Spleen (tissue), 7 donors: ENCODE data around the gene ZNF500.
A peak's percentile ranks its signal among the peaks of the same experiment; 100 is the strongest.

ENCODE experiments used
- POLR2A ChIP-seq, 3 donors: fragments of 450-650 bp; IDR thresholded peaks; one replicate each; pipeline ENCODE4 v1.5.1; 2017; ENCODE audit warnings: antibody characterized with exemption in 3 of 3, mild to moderate bottlenecking in 1 of 3
- POLR2AphosphoS5 ChIP-seq, 3 donors: sonication (generic); formaldehyde crosslinking; IDR thresholded peaks; one replicate each; pipeline ENCODE4 v1.5.1; 2017; ENCODE audit warnings: antibody characterized with exemption in 3 of 3
- TF ChIP-seq, protein P1 (sequence below), 11 experiments: fragments of 200-600 bp in 7 of 11; fragments of 450-650 bp in 4 of 11; sonication (generic) in 4 of 11; IDR thresholded peaks in 8 of 11; conservative IDR thresholded peaks in 3 of 11; 1 replicate in 7 of 11; 2 replicates in 4 of 11; pipeline versions ENCODE4 v1.4.0 to v1.8.0; 2016 to 2021; ENCODE audit warnings: antibody characterized with exemption in 11 of 11, inconsistent platforms in 4 of 11, mild to moderate bottlenecking in 1 of 11
- donor health status: DM: no; HTN: no; CAD: no; lungs with moderate emphysema.
- donor health status: DM: no; HTN: no; CAD: no.
- donor health status: DM: no; HTN: no; CAD: no.

DNA sequence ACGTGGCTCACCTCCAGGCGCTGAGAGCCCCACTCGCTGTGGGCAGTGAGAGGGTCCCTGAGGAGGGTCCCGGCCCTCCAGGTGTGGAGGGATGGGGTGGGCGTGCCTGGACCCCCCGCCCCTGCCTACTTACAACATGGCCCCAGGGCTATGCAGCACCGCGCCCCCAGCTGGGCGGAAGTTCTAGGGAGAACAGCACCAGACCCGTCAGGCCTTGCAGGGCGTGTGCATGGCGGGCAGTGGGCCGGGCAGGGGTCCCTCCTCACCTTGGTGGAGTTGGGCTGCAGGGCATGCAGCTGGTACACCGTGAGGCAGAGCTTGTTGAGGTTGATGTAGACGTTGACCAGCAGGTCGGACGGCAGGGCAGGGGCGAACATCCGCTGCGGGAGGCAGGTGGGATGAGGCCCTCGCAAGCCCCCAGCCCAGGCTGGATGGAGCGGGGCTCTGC is 30.9 kb upstream of the ZNF500 start:
- TF ChIP-seq POLR2AphosphoS5 (IDR thresholded peaks at IDR 0.05) (peak in 1 of 3 donors; percentile 15), POLR2A (IDR thresholded peaks at IDR 0.05) (no peak)
- TF ChIP-seq, protein P1, sequence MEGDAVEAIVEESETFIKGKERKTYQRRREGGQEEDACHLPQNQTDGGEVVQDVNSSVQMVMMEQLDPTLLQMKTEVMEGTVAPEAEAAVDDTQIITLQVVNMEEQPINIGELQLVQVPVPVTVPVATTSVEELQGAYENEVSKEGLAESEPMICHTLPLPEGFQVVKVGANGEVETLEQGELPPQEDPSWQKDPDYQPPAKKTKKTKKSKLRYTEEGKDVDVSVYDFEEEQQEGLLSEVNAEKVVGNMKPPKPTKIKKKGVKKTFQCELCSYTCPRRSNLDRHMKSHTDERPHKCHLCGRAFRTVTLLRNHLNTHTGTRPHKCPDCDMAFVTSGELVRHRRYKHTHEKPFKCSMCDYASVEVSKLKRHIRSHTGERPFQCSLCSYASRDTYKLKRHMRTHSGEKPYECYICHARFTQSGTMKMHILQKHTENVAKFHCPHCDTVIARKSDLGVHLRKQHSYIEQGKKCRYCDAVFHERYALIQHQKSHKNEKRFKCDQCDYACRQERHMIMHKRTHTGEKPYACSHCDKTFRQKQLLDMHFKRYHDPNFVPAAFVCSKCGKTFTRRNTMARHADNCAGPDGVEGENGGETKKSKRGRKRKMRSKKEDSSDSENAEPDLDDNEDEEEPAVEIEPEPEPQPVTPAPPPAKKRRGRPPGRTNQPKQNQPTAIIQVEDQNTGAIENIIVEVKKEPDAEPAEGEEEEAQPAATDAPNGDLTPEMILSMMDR (IDR thresholded peaks at IDR 0.05 in 8 of 11, conservative IDR thresholded peaks at IDR 0.05 in 3 of 11): no peak
